Naive thymus-derived CD8-positive, alpha-beta T cell (primary cell): ENCODE data around the gene UBE2E1. TPM values are rescaled to one million over a fixed set of nuclear protein-coding genes. Genes with fewer than 3 reads are reported as not detected.
A peak's percentile ranks its signal among the peaks of the same experiment; 100 is the strongest.

Source experiments
- ATAC-seq, 2 donors: fragments of 150-1000 bp; cut with Tn5 transposase in 1 of 2; sonication (Bioruptor Pico), chemical (Tn5 transposase) in 1 of 2; 1 replicate in 1 of 2; 2 replicates in 1 of 2; pipeline ENCODE4 v1.10.0; 2021; ENCODE audit warnings: mild to moderate bottlenecking in 2 of 2, moderate library complexity in 2 of 2
- POLR2A ChIA-PET: fragments of 350-600 bp; sonication (Branson Sonifier 250); formaldehyde crosslinking; loops from one replicate; lab custom pipeline; 2021; ENCODE audit warnings: antibody characterized with exemption; lab: Charles Lee
- DNase-seq, 10 donors: peaks; one replicate each; pipeline versions ENCODE4 v3.0.0 to v3.0.0-alpha.2; 2020 to 2022
- H3K27ac Mint-ChIP-seq, 10 donors: one replicate each; pipeline ENCODE4 v1.8.0; 2020 to 2022; ENCODE audit warnings: mild to moderate bottlenecking in 10 of 10, mixed read lengths in 10 of 10, moderate library complexity in 4 of 10, inconsistent platforms in 1 of 10
- H3K27me3 Mint-ChIP-seq, 5 donors: one replicate each; pipeline ENCODE4 v1.8.0; 2021 to 2022; ENCODE audit warnings: mixed read lengths in 5 of 5
- H3K36me3 Mint-ChIP-seq, 3 donors: one replicate each; pipeline ENCODE4 v1.8.0; 2020 to 2022; ENCODE audit warnings: mixed read lengths in 3 of 3, mild to moderate bottlenecking in 2 of 3, inconsistent platforms in 1 of 3
- H3K4me1 Mint-ChIP-seq, 4 donors: one replicate each; pipeline ENCODE4 v1.8.0; 2021 to 2022; ENCODE audit warnings: mixed read lengths in 4 of 4
- H3K4me3 Mint-ChIP-seq, 10 donors: one replicate each; pipeline ENCODE4 v1.8.0; 2020 to 2022; ENCODE audit warnings: mild to moderate bottlenecking in 10 of 10, mixed read lengths in 10 of 10, moderate library complexity in 6 of 10, inconsistent platforms in 1 of 10
- H3K9me3 Mint-ChIP-seq, 9 donors: one replicate each; pipeline ENCODE4 v1.8.0; 2020 to 2022; ENCODE audit warnings: mixed read lengths in 9 of 9, mild to moderate bottlenecking in 3 of 9, inconsistent platforms in 1 of 9, moderate library complexity in 1 of 9
- polyA plus RNA-seq, 3 donors: library from polyadenylated mRNA; unstranded; fragments of 300-500 nt; fragmentation: Illumina TruSeq; gene quantifications; one replicate each; pipeline ENCODE4 v1.2.3, GENCODE V29; 2021
- total RNA-seq, 8 experiments: library from RNA in 2 of 8; stranded (reverse) in 2 of 8; gene quantifications; one replicate each; pipeline ENCODE4 v1.2.3 and lab custom pipeline; 2021 to 2026

UBE2E1 gene
- total and polyA plus RNA-seq, 5 experiments from 2014 or later = 5.6 to 65.6 (median 14.7) TPM

DNA sequence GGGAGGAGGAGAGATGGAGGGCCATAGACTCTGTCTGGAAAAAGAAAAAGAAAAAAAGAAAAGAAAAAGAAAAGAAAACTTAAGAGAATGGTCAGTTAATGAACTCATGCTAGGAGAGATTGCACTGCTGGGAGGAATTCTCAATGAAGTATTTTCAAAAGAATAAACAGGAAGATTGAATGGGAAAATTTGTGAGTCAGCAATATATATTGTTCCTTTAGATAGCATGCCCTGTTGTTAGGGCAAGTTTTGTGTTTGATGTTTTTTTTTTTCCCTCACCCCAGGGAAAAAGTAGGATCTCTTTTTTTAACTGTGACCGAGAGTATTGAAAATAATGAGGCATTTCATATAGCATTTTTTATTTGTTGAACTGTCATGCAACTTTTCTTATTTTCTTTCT, 131.5 kb downstream of the UBE2E1 start:
- Mint-ChIP-seq H3K27me3 (peaks cover 0 to 1% (median 0%) of the 10 kb centered on the region in 5 donors), H3K36me3 (peaks cover 0 to 10% (median 0%) of the 10 kb centered on the region in 3 donors), H3K4me3 (no peak overlapping the region), H3K4me1 (peaks cover 0 to 3% (median 0%) of the 10 kb centered on the region in 4 donors), H3K9me3 (peaks cover 0 to 7% (median 0%) of the 10 kb centered on the region in 9 donors), H3K27ac (no peak overlapping the region)
- ATAC-seq (no peak), DNase-seq (no peak)
- POLR2A ChIA-PET = no interaction called here

GRCh38 chr3:23938688-23939087, 132.9 kb downstream of the UBE2E1 start:
- DNase-seq = no peak
- POLR2A ChIA-PET = interaction anchor here (0.7 kb wide), 2 partner anchors 12 to 22 kb away, joined by 3 read pairs; partner anchors contain the start of genes NKIRAS1 and RPL15
- H3K27ac Mint-ChIP-seq = peak overlapping the region in 1 of 10 donors; percentile 71
- no peak for ATAC-seq
- peaks cover 0 to 1% (median 0%) of the 10 kb centered on the region in 5 donors for H3K27me3 Mint-ChIP-seq
- peaks cover 0 to 2% (median 1%) of the 10 kb centered on the region in 4 donors for H3K4me1 Mint-ChIP-seq
- peaks cover 0 to 7% (median 0%) of the 10 kb centered on the region in 9 donors for H3K9me3 Mint-ChIP-seq
- H3K36me3 Mint-ChIP-seq = peaks cover 0 to 10% (median 0%) of the 10 kb centered on the region in 3 donors
- no peak overlapping the region for H3K4me3 Mint-ChIP-seq

DNA sequence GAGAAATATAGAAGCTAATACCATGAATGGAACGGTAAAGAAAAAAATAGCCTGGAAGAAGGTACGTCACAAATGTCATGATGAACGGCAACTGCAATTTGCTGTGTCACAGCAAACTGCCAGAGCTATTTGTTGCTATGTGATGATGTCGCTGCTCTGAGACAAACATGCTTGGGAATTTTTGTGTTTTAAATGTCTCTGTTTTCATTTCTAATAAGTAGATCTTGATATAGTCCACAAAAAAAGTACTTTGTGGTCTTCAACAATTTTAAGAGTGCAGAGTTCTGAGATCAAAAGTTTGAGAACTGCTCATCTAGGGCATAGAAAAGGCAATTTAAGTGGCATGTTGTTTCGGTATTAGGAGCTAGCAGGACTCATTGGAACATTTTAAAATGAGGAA, 135.0 kb downstream of the UBE2E1 start:
- Mint-ChIP-seq H3K4me1 (peaks cover 7 to 14% (median 8%) of the 10 kb centered on the region in 4 donors), H3K27ac (no peak overlapping the region), H3K36me3 (peaks cover 0 to 6% (median 0%) of the 10 kb centered on the region in 3 donors), H3K27me3 (no peaks in the 10 kb centered on the region), H3K4me3 (no peak overlapping the region), H3K9me3 (peaks cover 0 to 7% (median 0%) of the 10 kb centered on the region in 9 donors)
- DNase-seq (no peak), ATAC-seq (no peak)
- POLR2A ChIA-PET = interaction anchor here (1.0 to 1.6 kb wide), 2 partner anchors 18 to 23 kb away, joined by 5 to 7 read pairs; partner anchors contain the start of genes NKIRAS1 and RPL15

Other genes starting within 250 kb of the UBE2E1 start
- gene NKIRAS1, start 111.0 kb downstream of the UBE2E1 start, total RNA-seq = 1 to 10 TPM; 6.2 to 6.4 TPM
- 1 to 10 TPM; 2.8 to 4.6 (median 4.1) TPM for gene NKIRAS1, start 111.0 kb downstream of the UBE2E1 start, polyA plus RNA-seq
- 1,000 to 10,000 TPM; 2,184 to 2,265 TPM for gene RPL15, start 111.2 kb downstream of the UBE2E1 start, total RNA-seq
- gene RPL15, start 111.2 kb downstream of the UBE2E1 start, polyA plus RNA-seq = 1,000 to 10,000 TPM; 5,952 to 6,458 (median 6,299) TPM
- 10 to 100 TPM; 52.2 to 56.7 TPM for gene NR1D2, start 139.3 kb downstream of the UBE2E1 start, total RNA-seq
- gene NR1D2, start 139.3 kb downstream of the UBE2E1 start, polyA plus RNA-seq = 10 to 100 TPM; 23.4 to 46.3 (median 31.7) TPM